ENCODE data around the gene CEP290.

- TF ChIP-seq, protein P1, sequence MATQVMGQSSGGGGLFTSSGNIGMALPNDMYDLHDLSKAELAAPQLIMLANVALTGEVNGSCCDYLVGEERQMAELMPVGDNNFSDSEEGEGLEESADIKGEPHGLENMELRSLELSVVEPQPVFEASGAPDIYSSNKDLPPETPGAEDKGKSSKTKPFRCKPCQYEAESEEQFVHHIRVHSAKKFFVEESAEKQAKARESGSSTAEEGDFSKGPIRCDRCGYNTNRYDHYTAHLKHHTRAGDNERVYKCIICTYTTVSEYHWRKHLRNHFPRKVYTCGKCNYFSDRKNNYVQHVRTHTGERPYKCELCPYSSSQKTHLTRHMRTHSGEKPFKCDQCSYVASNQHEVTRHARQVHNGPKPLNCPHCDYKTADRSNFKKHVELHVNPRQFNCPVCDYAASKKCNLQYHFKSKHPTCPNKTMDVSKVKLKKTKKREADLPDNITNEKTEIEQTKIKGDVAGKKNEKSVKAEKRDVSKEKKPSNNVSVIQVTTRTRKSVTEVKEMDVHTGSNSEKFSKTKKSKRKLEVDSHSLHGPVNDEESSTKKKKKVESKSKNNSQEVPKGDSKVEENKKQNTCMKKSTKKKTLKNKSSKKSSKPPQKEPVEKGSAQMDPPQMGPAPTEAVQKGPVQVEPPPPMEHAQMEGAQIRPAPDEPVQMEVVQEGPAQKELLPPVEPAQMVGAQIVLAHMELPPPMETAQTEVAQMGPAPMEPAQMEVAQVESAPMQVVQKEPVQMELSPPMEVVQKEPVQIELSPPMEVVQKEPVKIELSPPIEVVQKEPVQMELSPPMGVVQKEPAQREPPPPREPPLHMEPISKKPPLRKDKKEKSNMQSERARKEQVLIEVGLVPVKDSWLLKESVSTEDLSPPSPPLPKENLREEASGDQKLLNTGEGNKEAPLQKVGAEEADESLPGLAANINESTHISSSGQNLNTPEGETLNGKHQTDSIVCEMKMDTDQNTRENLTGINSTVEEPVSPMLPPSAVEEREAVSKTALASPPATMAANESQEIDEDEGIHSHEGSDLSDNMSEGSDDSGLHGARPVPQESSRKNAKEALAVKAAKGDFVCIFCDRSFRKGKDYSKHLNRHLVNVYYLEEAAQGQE (IDR thresholded peaks at IDR 0.05; ENCODE audit: low read depth, low read length), result no peak
- TF ChIP-seq RAD21 (IDR thresholded peaks at IDR 0.05; ENCODE audit: insufficient read depth, low read depth, low read length), result no peak
- no peak for TF ChIP-seq YY1 (IDR thresholded peaks at IDR 0.05; ENCODE audit: low read depth, low read length)
- TF ChIP-seq CTCF (IDR thresholded peaks at IDR 0.05 in 2 of 3, conservative IDR thresholded peaks at IDR 0.05 in 1 of 3; ENCODE audit: control insufficient read depth in 2 of 3, extremely low read depth in 1 of 3, insufficient read depth in 1 of 3, low read depth in 3 of 3, low read length in 3 of 3), result no peak
- no peak for TF ChIP-seq SRF (IDR thresholded peaks at IDR 0.05; ENCODE audit: low read depth in 2 of 2, low read length in 2 of 2)
- no peak for TF ChIP-seq ZNF274 (IDR thresholded peaks at IDR 0.05; ENCODE audit: insufficient read depth, insufficient read length)
- no peak for TF ChIP-seq SUZ12 (IDR thresholded peaks at IDR 0.05; ENCODE audit: unreplicated experiment)
These were observed 130.1 kb downstream of the CEP290 start for GRCh38 chr12:88011755-88012154.

Data from GM12878 (cell line).